GM21526 (cell line): Measurements from ENCODE around the gene SHE.

Source experiments
- ATAC-seq: cut with Tn5 transposase; IDR thresholded peaks from one replicate; pipeline ENCODE4 v1.9.1; 2021; ENCODE audit warnings: moderate library complexity; ENCODE audit not compliant: unreplicated experiment, low FRiP score

Gene SHE

GRCh38 chr1:154481053-154481452 lies 21.2 kb downstream of the SHE start:
- ATAC-seq, result no peak

GRCh38 chr1:154479764-154480421 lies 22.3 kb downstream of the SHE start:
- ATAC-seq, result no peak

- ATAC-seq, result no peak
Measured at GRCh38 chr1:154478639-154479038, 23.6 kb downstream of the SHE start.

GRCh38 chr1:154478013-154478412 lies 24.2 kb downstream of the SHE start:
- no peak for ATAC-seq

GRCh38 chr1:154476791-154477190 lies 25.4 kb downstream of the SHE start:
- ATAC-seq, result no peak

- ATAC-seq, result no peak
Measured at GRCh38 chr1:154474802-154475201, 27.4 kb downstream of the SHE start.

GRCh38 chr1:154471304-154471703 lies 30.9 kb downstream of the SHE start:
- no peak for ATAC-seq

- no peak for ATAC-seq
Measured at GRCh38 chr1:154469844-154470560, 32.2 kb downstream of the SHE start.

GRCh38 chr1:154468535-154469250 lies 33.5 kb downstream of the SHE start:
- ATAC-seq, result no peak

GRCh38 chr1:154467434-154468102 lies 34.6 kb downstream of the SHE start:
- ATAC-seq, result no peak

- ATAC-seq, result no peak
Measured at GRCh38 chr1:154466921-154467417, 35.2 kb downstream of the SHE start.

GRCh38 chr1:154466206-154466605 lies 36.0 kb downstream of the SHE start:
- ATAC-seq, result no peak

GRCh38 chr1:154465621-154466195 lies 36.5 kb downstream of the SHE start:
- ATAC-seq, result no peak

GRCh38 chr1:154463512-154463990 lies 38.7 kb downstream of the SHE start:
- no peak for ATAC-seq

GRCh38 chr1:154460695-154461260 lies 41.4 kb downstream of the SHE start:
- ATAC-seq, result no peak

- no peak for ATAC-seq
Measured at GRCh38 chr1:154459080-154459479, 43.1 kb downstream of the SHE start.

- ATAC-seq, result no peak
Measured at GRCh38 chr1:154456631-154457030, 45.6 kb downstream of the SHE start.

- ATAC-seq, result no peak
Measured at GRCh38 chr1:154454386-154455120, 47.7 kb downstream of the SHE start.

- no peak for ATAC-seq
Measured at GRCh38 chr1:154453574-154454352, 48.4 kb downstream of the SHE start.
